Stomach (tissue), 9 donors: ENCODE data around the gene PDE4D. TPM values are rescaled to one million over a fixed set of nuclear protein-coding genes. Genes with fewer than 3 reads are reported as not detected.

Experiments used
- DNase-seq, 2 donors: peaks; one replicate each; pipeline versions ENCODE4 v3.0.0 to v3.0.0-alpha.2; 2013 to 2019
- H3K27ac ChIP-seq, 5 donors: fragments of 200-600 bp in 4 of 5; sonication (generic) in 4 of 5; one replicate each; pipeline ENCODE4 v1.5.1; 2013 to 2019; ENCODE audit warnings: mild to moderate bottlenecking in 1 of 5, moderate library complexity in 1 of 5
- H3K27me3 ChIP-seq, 3 donors: fragments of 200-600 bp; sonication (generic); one replicate each; pipeline ENCODE4 v1.5.1; 2017 to 2019; ENCODE audit warnings: mixed run types in 1 of 3
- H3K36me3 ChIP-seq, 4 donors: fragments of 200-600 bp; sonication (generic); 1 replicate in 3 of 4; 2 replicates in 1 of 4; pipeline ENCODE4 v1.5.1; 2016 to 2019
- H3K4me1 ChIP-seq, 4 donors: fragments of 200-600 bp; sonication (generic); one replicate each; pipeline ENCODE4 v1.5.1; 2016 to 2019
- H3K4me3 ChIP-seq, 4 donors: fragments of 200-600 bp; sonication (generic) in 3 of 4; one replicate each; pipeline ENCODE4 v1.5.1; 2016 to 2019; ENCODE audit warnings: mild to moderate bottlenecking in 1 of 4
- H3K9me3 ChIP-seq, 4 donors: fragments of 200-600 bp; sonication (generic); one replicate each; pipeline ENCODE4 v1.5.1; 2016 to 2019
- EP300 ChIP-seq: sonication (generic); formaldehyde crosslinking; IDR thresholded peaks from one replicate; pipeline ENCODE4 v1.6.1; 2017; ENCODE audit warnings: antibody characterized with exemption
- POLR2A ChIP-seq, 4 donors: fragments of 450-650 bp; IDR thresholded peaks; one replicate each; pipeline ENCODE4 v1.6.1; 2016; ENCODE audit warnings: antibody characterized with exemption in 4 of 4, control low read depth in 2 of 4, mild to moderate bottlenecking in 1 of 4, moderate library complexity in 1 of 4
- POLR2AphosphoS5 ChIP-seq, 3 donors: sonication (generic); formaldehyde crosslinking; IDR thresholded peaks; one replicate each; pipeline ENCODE4 v1.6.1; 2016; ENCODE audit warnings: antibody characterized with exemption in 3 of 3
- WGBS, 5 donors: extraction: QIAGEN DNeasy Blood & Tissue Kit in 3 of 5; methylation state at CpG; one replicate each; pipeline versions ENCODE4 v1.1.5 to v1.1.7; 2013 to 2018; 5-methylcytosine and 5-hydroxymethylcytosine counted together
- intact Hi-C: fragments of 100-400 bp; cut with DNase I; formaldehyde crosslinking; loops from one replicate; pipeline ENCODE4 v1.15.1; 2023; ENCODE audit warnings: low total_unique reads
- polyA plus RNA-seq, 3 donors: library from polyadenylated mRNA; stranded (reverse); fragments of 200-250 nt; gene quantifications; one replicate each; pipeline ENCODE4 v1.2.3, GENCODE V29; 2013
- total RNA-seq, 5 donors: library from RNA; depleted of rRNA; stranded (reverse); fragments of >200 nt; gene quantifications; one replicate each; pipeline versions ENCODE4 v1.1.0 to v1.2.3, GENCODE V29; 2014 to 2016
- TF ChIP-seq, protein P1 (sequence below), 7 experiments: fragments of 450-650 bp in 4 of 7; fragments of 200-600 bp in 3 of 7; sonication (generic) in 3 of 7; IDR thresholded peaks; one replicate each; pipeline ENCODE4 v1.5.1; 2016 to 2019; ENCODE audit warnings: antibody characterized with exemption in 7 of 7, control low read depth in 2 of 7, mild to moderate bottlenecking in 1 of 7
- donor health status: healthy with polysubstance abuse.
- donor health status: Bipolar disorder and iron deficiency.
- donor health status: healthy.

PDE4D gene
- total and polyA plus RNA-seq, 8 donors = 3.1 to 147 (median 97.3) TPM

DNA sequence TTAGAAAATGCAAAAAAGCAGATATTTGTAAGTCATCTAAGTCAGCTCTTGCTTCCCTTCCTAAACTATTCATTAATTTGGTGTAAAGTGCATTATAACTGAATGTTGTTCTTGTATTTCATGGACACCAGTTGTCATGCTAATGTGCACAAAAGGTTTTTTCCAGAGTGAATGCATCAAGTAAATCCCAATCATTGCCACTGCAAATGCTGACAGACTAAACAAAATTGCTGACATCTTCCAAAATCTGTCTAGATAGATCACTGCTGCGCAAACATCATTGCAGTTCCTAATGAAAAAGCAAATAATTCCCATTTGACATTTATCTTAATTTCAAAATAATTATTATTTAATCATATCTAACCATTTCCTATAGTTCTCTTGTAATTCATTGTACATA, 161.7 kb downstream of the PDE4D start:
- WGBS, 5 donors = 91 to 100% (median 97%) methylated on average over 1 of the region's 1 CpG
- intact Hi-C loops = no loop called here
- H3K27ac ChIP-seq = no peak overlapping the region
- no peak overlapping the region for H3K4me3 ChIP-seq
- H3K36me3 ChIP-seq = no peaks in the 10 kb centered on the region
- H3K4me1 ChIP-seq = peaks cover 0 to 4% (median 0%) of the 10 kb centered on the region in 4 donors
- DNase-seq = no peak
- TF ChIP-seq POLR2AphosphoS5 (IDR thresholded peaks at IDR 0.05) (no peak), POLR2A (IDR thresholded peaks at IDR 0.05) (no peak), EP300 (no peak)
- TF ChIP-seq, protein P1, sequence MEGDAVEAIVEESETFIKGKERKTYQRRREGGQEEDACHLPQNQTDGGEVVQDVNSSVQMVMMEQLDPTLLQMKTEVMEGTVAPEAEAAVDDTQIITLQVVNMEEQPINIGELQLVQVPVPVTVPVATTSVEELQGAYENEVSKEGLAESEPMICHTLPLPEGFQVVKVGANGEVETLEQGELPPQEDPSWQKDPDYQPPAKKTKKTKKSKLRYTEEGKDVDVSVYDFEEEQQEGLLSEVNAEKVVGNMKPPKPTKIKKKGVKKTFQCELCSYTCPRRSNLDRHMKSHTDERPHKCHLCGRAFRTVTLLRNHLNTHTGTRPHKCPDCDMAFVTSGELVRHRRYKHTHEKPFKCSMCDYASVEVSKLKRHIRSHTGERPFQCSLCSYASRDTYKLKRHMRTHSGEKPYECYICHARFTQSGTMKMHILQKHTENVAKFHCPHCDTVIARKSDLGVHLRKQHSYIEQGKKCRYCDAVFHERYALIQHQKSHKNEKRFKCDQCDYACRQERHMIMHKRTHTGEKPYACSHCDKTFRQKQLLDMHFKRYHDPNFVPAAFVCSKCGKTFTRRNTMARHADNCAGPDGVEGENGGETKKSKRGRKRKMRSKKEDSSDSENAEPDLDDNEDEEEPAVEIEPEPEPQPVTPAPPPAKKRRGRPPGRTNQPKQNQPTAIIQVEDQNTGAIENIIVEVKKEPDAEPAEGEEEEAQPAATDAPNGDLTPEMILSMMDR (IDR thresholded peaks at IDR 0.05) = no peak
- H3K9me3 ChIP-seq = no peaks in the 10 kb centered on the region
- H3K27me3 ChIP-seq = no peaks in the 10 kb centered on the region

DNA sequence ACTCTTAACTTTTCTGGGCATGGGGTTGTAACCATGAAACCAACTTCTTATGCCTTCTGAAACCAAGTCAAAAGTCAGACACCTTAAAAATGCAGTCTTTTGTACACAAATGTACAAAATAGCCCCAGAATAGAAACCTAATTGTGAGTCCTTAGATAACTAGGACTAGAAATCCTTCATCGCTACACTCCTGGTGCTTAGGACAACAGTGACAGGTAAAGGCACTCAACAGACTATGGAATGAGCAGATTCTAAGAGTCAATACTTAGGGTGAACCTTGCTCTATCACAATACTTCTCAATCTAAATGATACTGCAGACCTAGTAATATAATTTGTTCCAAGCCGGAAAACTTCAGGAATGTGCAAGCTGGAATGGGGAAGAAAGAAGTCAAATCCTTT, 163.7 kb downstream of the PDE4D start:
- no peak for TF ChIP-seq POLR2AphosphoS5 (IDR thresholded peaks at IDR 0.05)
- TF ChIP-seq POLR2A (IDR thresholded peaks at IDR 0.05) = no peak
- TF ChIP-seq, protein P1 (IDR thresholded peaks at IDR 0.05) = no peak
- no peak for TF ChIP-seq EP300
- Histone ChIP-seq H3K27me3 (no peaks in the 10 kb centered on the region), H3K4me3 (no peak overlapping the region), H3K27ac (no peak overlapping the region), H3K4me1 (peaks cover 0 to 6% (median 2%) of the 10 kb centered on the region in 4 donors), H3K9me3 (no peaks in the 10 kb centered on the region), H3K36me3 (no peaks in the 10 kb centered on the region)
- intact Hi-C loops = no loop called here
- 91 to 100% (median 95%) methylated on average over 2 of the region's 2 CpGs for WGBS, 5 donors
- DNase-seq = no peak

DNA sequence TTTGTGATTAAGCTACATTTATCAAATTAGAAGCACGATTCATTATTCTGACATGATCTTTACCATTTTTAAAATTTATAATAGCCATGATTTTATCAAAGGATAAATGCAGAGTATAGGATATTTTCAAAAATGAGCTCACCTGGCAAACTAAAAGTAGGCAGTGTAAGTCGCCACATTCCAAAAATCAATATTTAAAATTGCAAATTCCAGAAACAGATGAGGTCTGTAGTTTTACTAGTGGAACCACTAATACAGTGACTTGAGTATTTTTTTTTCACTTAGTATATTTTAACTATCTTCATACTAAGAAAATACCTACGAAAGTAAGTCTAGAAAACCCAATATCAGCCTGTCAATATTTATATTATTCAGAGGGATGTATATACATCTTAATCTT, 164.2 kb downstream of the PDE4D start:
- H3K27ac ChIP-seq = no peak overlapping the region
- WGBS, 5 donors = 82 to 91% (median 86%) methylated on average over 3 of the region's 3 CpGs
- intact Hi-C loops = no loop called here

DNA sequence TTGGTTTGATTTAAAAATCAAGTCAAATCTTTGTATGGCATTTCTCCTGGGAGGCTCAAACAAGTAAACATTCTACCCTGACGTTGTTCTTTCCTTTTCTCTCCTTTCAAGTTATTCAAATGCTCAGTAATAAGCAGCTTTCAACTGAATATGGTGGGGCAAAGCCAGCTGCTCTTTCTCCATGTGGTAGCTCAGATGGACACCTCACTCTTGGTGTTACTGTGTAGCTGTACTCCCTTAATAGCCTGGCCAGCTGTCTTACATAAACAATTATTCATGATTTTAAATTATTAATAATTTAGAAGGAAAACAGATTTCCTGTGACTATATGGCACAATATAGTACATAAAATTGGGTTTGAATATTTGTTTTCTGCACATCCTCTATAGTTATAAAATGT, 165.2 kb downstream of the PDE4D start:
- Histone ChIP-seq H3K36me3 (no peaks in the 10 kb centered on the region), H3K27me3 (no peaks in the 10 kb centered on the region), H3K9me3 (no peaks in the 10 kb centered on the region), H3K27ac (no peak overlapping the region), H3K4me3 (no peak overlapping the region), H3K4me1 (peaks cover 0 to 9% (median 2%) of the 10 kb centered on the region in 4 donors)
- 26 to 45% (median 28%) methylated on average over 1 of the region's 1 CpG for WGBS, 5 donors
- TF ChIP-seq POLR2A (IDR thresholded peaks at IDR 0.05) = no peak
- TF ChIP-seq POLR2AphosphoS5 (IDR thresholded peaks at IDR 0.05) = no peak
- no peak for TF ChIP-seq EP300
- peak in 1 of 2 donors; percentile 11 for DNase-seq
- intact Hi-C loops = no loop called here

More for the DNA sequence above, 164.2 kb downstream of the PDE4D start:
- no peak for DNase-seq
- TF ChIP-seq, protein P1 (IDR thresholded peaks at IDR 0.05) = no peak
- no peak for TF ChIP-seq POLR2A (IDR thresholded peaks at IDR 0.05)
- no peak overlapping the region for H3K4me3 ChIP-seq
- no peaks in the 10 kb centered on the region for H3K9me3 ChIP-seq
- peaks cover 0 to 9% (median 2%) of the 10 kb centered on the region in 4 donors for H3K4me1 ChIP-seq
- no peaks in the 10 kb centered on the region for H3K36me3 ChIP-seq
- no peaks in the 10 kb centered on the region for H3K27me3 ChIP-seq

DNA sequence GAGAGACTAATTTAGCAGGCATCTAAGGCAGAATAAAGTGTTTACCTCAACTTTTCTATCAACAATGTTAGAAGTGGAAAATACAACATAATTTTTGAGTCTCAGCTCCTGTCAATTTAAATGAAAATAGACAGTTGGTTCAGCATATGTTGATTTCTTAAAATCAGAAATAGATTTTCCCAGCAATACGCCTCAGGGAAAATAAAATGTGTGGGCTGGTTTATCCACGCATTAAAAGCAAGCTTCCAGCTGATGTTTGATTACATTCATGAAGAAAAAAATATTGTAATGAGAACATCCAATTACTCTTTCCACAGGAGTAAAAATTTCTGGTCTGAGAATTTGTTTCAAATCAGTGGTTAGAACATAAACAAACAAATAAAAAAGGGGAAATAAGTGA, 166.3 kb downstream of the PDE4D start:
- H3K27ac ChIP-seq = no peak overlapping the region
- WGBS, 5 donors = 81 to 88% (median 84%) methylated on average over 2 of the region's 2 CpGs

More for the DNA sequence above, 166.3 kb downstream of the PDE4D start:
- Histone ChIP-seq H3K4me3 (no peak overlapping the region), H3K9me3 (no peaks in the 10 kb centered on the region), H3K27me3 (no peaks in the 10 kb centered on the region), H3K36me3 (no peaks in the 10 kb centered on the region), H3K4me1 (peaks cover 0 to 9% (median 2%) of the 10 kb centered on the region in 4 donors)
- TF ChIP-seq POLR2AphosphoS5 (IDR thresholded peaks at IDR 0.05) = no peak
- TF ChIP-seq POLR2A (IDR thresholded peaks at IDR 0.05) = no peak
- TF ChIP-seq, protein P1 (IDR thresholded peaks at IDR 0.05) = no peak
- no peak for TF ChIP-seq EP300
- intact Hi-C loops = no loop called here
- no peak for DNase-seq
